Stimulated activated CD8-positive, alpha-beta memory T cell treated with anti-CD3 and anti-CD28 coated beads, Interleukin-15, amount 100 ng/mL, for 4 hours (primary cell): ENCODE measurements around the gene PITPNC1.
"Not testable (repeated sequence)": the region's sequence is repeated elsewhere in the genome, so short reads cannot be mapped to it uniquely, and the experiment has no call there.

Experiments
- DNase-seq, 2 donors: peaks; one replicate each; pipeline ENCODE4 v3.0.0-alpha.2; 2020; ENCODE audit warnings: low read depth in 2 of 2

Gene PITPNC1

GRCh38 chr17:67461228-67461780 lies 84.2 kb downstream of the PITPNC1 start:
- DNase-seq: no peak

GRCh38 chr17:67461876-67462275 lies 84.8 kb downstream of the PITPNC1 start:
- DNase-seq: no peak

- no peak for DNase-seq
Measured at GRCh38 chr17:67466251-67466796, 89.2 kb downstream of the PITPNC1 start.

GRCh38 chr17:67467500-67468455 lies 90.7 kb downstream of the PITPNC1 start:
- DNase-seq: no peak

GRCh38 chr17:67469208-67469980 lies 92.3 kb downstream of the PITPNC1 start:
- no peak for DNase-seq

GRCh38 chr17:67470163-67470562 lies 93.1 kb downstream of the PITPNC1 start:
- DNase-seq: no peak

GRCh38 chr17:67471118-67471517 lies 94.0 kb downstream of the PITPNC1 start:
- DNase-seq: no peak

GRCh38 chr17:67472606-67473005 lies 95.5 kb downstream of the PITPNC1 start:
- DNase-seq: not testable (repeated sequence)

- no peak for DNase-seq
Measured at GRCh38 chr17:67474081-67474661, 97.1 kb downstream of the PITPNC1 start.

GRCh38 chr17:67475161-67475937 lies 98.3 kb downstream of the PITPNC1 start:
- DNase-seq: peak; percentile 68 to 74

- DNase-seq: no peak
Measured at GRCh38 chr17:67476787-67477335, 99.8 kb downstream of the PITPNC1 start.

- DNase-seq: peak in 1 of 2 donors; percentile 27
Measured at GRCh38 chr17:67477687-67478086, 100.6 kb downstream of the PITPNC1 start.

- no peak for DNase-seq
Measured at GRCh38 chr17:67478401-67479041, 101.4 kb downstream of the PITPNC1 start.

- DNase-seq: no peak
Measured at GRCh38 chr17:67479148-67479547, 102.1 kb downstream of the PITPNC1 start.

- not testable (repeated sequence) for DNase-seq
Measured at GRCh38 chr17:67480959-67481358, 103.9 kb downstream of the PITPNC1 start.

- no peak for DNase-seq
Measured at GRCh38 chr17:67481808-67482207, 104.7 kb downstream of the PITPNC1 start.

GRCh38 chr17:67482764-67483163 lies 105.7 kb downstream of the PITPNC1 start:
- no peak for DNase-seq

- DNase-seq: no peak
Measured at GRCh38 chr17:67484261-67484660, 107.2 kb downstream of the PITPNC1 start.

GRCh38 chr17:67485666-67486065 lies 108.6 kb downstream of the PITPNC1 start:
- DNase-seq: no peak

- DNase-seq: no peak
Measured at GRCh38 chr17:67487506-67487905, 110.4 kb downstream of the PITPNC1 start.
